NCI-H2227 treated with DMSO at 0.1 percent for 48 hours (cell line): ENCODE measurements around the gene HCRTR1.

Source experiments
- DNase-seq: peaks from one replicate; lab custom pipeline; 2025; lab: John Stamatoyannopoulos, UW

The HCRTR1 gene

DNA sequence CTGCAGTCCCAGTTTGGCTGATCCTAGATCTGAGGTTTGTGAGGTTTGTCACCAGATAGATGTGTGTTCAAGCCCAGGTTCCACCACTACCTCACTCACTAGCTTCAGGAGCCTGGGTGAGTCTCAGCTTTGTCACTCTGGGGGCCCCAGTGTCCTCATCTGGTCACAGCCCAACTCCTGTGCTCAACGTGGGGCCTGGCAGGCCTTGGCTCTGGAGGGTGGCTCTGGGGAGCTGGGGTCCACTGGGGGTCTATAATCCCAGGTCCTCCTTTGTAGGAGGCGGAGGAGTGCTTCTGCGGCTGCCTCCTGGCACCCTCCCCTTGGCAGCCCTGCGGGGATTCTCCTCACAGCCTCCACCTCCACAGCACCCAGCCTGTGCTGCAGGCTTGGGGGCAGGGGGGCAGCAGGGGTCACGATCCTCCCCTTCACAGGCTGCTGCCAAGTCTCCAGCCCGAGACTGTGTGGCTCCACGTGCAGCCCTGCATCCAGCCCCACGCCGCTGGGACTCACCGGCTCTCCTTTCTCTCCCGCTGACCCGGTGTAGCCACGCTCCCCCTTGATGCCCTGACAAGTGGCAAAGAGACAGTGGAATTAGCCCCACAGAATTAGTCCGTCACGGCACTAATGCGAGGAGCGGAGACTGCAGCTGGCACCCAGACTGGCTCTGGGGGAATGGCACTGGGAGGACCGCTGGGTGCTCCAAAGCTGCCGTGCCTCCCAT is 49.7 kb downstream of the HCRTR1 start:
- no peak for DNase-seq

DNA sequence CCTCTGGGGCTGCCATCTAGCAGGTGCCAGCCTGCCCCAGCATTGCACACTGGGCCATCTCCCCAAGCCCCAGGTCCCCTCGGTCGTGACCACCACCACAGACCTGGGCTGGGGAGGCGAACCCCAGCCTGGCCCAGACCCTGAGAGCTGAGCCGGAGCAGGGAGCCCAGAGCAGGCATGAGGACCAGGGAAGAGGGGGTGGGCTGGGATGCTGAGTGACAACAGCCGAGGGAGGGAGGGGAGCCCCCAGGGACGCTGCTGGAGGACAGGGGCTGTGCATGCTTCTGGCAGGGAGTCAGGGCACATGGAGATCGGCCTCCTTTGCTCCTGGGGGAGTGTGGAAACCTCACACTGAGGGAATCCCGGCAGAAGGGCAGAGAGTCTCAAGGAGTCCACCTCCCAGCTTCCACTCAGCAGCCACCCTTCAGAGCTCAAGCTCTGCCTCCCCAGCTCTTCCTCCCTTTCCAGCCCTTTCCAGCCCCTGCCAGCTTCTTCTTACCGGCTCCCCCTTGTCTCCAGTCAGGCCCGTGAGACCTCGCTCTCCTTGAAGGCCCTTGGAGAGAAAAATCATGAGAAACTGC is 50.9 kb downstream of the HCRTR1 start:
- no peak for DNase-seq

DNA sequence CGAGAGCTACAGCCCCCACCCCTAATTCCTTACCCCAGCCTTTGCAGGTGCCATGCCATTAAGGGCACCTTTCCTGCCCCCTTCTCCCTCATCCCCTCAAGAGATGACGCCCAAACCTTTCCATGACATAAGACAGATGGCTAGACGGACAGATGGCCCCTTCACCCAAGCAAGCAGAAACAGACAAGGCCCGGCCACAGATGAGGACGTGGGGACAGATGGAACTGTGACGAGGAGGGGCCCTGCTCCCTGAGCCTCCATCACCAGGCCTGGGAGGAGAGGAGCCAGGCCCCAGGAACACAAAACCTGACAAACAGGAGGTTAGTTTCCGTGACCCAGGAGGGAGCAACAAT is 51.9 kb downstream of the HCRTR1 start:
- no peak for DNase-seq

DNA sequence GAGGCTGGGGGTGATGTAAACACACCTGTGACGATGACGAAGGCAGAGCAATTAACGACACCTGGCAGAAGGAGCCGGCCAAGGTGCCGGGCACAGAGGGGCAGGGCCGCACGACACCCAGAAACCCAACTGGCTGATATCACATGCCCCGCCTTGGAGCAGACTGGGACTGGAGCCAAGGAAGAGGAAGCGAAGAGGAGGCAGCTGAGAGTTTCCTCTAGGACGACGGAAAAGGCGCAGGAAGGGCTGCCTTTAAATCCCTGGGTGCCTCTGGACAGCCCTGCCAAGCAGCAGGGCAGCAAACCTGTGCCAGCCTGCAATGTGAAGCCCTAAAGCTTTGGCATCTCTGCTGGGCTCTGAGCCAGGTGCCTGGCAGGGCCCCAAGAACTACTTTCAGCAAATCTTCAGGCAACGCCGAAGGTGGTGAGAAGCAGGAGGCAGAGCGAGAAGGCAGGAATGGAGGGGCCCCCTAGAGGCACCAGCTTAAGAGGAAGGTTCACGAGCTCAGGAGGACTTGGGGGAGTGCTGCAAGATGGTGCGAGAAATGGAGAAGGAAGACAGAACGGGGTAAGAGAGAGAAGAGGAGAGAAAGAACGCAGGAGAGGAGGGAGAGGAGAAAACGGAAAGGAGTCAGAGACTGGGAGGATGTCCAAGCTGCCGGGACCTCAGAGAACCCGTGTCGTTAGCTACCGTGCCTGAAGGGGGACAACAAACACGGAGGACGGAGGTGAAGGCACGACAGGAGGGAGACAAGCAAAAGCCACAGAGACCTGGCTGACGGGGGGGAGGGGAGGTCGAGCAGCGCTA is 52.5 kb downstream of the HCRTR1 start:
- no peak for DNase-seq

DNA sequence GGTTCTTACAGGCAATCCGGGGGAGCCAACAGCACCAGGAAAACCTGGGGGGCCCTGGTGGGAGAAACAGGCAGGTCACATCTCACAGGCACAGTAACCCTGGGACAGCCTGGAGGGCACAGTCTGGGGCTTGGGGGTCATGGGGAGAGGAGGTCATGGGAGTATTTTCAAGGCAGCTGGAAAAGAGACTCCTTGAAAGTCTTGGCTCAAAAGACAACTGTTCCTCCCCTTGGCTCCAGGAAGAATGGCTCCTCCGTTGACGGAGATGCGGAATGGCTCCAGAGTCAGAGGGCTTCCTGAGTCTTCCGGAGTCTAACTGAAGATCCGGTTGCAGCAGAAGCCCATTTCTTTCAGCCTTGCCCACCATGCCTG is 53.1 kb downstream of the HCRTR1 start:
- DNase-seq = no peak

DNA sequence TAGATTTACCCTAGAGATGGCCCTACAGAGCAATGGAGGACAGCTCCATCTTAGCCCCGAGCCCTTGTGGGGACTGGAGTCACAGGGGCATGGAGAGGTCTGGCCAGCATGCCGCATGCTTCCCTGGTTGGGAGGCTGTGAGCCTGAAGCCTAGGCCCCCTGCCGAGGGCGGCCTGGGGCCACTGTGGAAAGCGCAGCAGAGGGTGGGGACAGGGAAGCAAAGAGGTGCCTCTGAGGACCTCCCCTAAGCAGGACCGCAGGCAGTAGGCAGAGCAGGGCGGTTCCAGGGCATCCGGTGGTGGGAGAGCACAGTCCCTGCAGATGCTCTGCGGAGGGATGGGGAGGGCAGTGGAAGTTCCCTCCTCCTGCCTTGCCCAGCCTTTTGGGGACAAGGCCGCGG is 53.7 kb downstream of the HCRTR1 start:
- no peak for DNase-seq

DNA sequence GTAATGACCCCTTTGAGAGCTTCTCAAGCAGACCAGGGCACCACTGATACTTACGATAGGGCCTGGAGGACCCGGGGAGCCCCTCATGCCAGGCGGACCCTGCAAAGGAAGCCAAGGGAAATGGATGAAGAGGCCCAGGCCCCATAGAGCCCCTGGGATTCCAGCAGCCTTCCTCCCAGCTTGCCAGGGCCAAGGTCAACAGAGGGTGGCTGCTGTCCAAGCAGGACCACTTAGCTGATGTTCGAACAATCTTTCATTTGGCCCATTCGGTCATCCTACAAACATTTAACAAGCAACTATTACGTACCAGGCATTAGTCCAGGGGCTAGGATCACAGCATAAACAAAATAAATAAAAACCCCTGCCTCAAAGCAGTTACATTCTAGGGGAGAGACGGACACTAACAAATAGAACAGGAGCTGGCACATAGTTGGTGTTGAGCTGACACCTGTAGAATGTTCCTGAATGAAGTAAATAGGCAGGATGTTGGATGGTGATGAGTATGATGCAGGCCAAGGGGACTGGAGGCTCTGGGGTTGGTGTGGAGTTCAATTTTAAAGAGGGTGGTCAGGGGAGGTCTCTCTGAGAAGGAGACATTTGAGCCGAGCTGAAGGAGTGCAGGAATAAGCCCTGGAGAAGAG is 54.2 kb downstream of the HCRTR1 start:
- no peak for DNase-seq

DNA sequence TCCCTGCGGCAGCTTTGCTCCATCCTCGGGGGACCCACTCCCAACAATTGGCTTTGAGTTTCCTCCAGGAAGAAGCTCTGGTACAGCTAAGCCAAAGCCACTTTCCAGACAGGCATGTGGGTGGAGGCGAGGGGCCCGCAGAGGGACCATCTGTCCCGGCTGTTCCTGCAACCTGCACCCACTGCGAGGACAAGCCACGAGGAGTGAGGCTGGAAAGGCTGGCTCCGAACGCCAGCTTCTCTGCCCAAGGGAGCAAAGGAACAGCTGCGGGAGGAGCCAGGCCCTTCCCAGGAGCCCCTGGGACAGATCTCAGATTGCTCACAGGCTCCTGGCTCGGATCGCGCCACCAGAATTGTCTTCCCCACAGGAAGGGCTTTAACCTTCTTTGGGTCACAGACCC is 55.5 kb downstream of the HCRTR1 start:
- no peak for DNase-seq

DNA sequence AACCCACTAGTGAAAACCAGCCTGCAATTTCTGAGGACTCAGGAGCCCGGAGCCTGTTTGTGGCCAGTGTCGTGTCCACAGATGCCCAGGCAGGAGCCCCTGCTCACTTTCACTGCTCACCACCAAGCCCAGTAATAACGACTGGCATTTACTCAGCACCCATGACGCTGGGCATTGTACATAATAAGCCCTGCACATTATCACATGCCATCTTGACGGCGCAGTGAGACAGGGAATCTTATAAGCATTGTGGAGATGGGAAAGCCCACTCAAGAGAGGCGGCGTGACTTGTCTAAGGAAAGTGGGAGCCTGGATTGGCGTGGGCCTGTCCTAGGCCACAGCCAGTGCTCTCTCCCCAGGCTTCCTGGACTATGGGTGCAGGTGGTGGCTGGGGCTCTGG is 55.9 kb downstream of the HCRTR1 start:
- no peak for DNase-seq

DNA sequence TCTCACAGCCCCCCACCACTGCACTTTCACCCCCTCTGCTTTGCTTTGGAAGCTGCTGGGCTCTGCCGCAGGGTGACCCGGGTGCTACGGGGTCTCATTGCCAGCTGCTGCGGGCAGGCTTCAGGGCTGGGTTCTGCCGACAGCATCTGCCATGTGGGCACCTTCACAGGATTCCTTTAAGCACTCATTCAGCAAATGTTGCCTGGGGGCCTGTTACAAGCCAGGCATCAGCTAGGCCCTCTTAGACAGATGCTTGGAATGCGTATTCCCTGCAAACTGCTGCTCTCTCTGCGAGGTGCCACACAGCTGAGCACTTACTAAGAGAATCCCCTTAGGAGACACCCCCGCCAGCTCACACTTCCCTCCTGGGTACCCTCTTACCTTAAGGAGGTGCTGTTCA is 57.1 kb downstream of the HCRTR1 start:
- no peak for DNase-seq

DNA sequence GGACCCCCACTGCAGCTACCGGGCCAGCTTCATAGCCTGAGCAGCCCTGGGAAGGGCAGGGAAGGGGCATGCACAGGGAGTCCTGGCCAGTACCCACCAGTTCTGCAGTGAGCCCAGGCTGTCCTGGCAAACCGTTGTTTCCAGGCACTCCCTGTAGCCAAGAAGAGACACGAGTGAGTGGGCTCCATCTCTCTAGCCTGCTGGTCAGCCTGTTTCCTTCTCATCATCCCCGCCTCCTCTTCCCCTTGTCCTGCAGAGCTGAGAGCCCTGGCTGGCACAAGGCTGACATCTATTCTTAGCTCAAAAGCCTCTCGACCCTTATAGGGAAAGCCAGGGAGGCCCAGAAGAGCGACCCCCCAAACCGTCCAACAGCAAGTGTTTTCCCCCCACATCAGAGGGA is 57.7 kb downstream of the HCRTR1 start:
- DNase-seq = no peak

DNA sequence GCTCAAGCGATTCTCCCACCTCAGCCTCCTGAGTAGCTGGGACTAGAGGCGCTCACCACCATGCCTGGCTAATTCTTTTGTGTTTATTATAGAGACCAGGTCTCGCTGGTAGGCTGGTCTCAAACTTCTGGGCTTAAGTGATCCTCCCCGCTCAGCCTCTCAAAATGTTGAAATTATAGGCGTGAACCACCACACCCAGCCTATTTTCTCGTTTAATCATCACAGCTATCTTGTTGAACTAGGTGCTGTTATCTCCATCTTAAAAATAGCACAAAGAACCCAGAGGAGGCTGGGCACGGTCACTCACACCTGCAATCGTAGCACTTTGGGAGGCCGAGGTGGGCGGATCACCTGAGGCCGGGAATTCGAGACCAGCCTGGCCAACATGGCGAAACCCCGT is 58.3 kb downstream of the HCRTR1 start:
- DNase-seq = no peak
